ENCODE data around the gene ABCD1.
"Not testable (repeated sequence)": the region's sequence is repeated elsewhere in the genome, so short reads cannot be mapped to it uniquely, and the experiment has no call there.

ABCD1 gene

GRCh38 chrX:153724252-153725038, at the start of gene ABCD1, which contains the start of gene BCAP31:
TSS of gene ABCD1 (plus strand) at chrX:153724856. CDS start at chrX:153725267, 411 bp downstream.
TSS of gene BCAP31 (minus strand) at chrX:153724387. CDS start at chrX:153723244, 1,143 bp downstream.
- H3K4me1 Mint-ChIP-seq = peaks cover 24% of the 10 kb centered on the region
- H3K4me3 Mint-ChIP-seq = peak within 1 kb of the TSS; percentile 83

GRCh38 chrX:153681175-153681574, 43.5 kb upstream of the ABCD1 start:
- H3K4me1 Mint-ChIP-seq = no peaks in the 10 kb centered on the region
- no peak overlapping the region for H3K27ac Mint-ChIP-seq
- H3K36me3 Mint-ChIP-seq = no peaks in the 10 kb centered on the region
- no peak for ATAC-seq
- DNase-seq (ENCODE audit: low spot score in 2 of 2) = no peak
- no peak overlapping the region for H3K4me3 Mint-ChIP-seq
- H3K9me3 Mint-ChIP-seq = no peaks in the 10 kb centered on the region

More at GRCh38 chrX:153724252-153725038, at the start of gene ABCD1, which contains the start of gene BCAP31:
- H3K36me3 Mint-ChIP-seq = peaks cover 39% of the 10 kb centered on the region
- ATAC-seq (peak; percentile 86), DNase-seq (ENCODE audit: low spot score in 2 of 2) (peak; percentile 77 to 92)
- peak within 1 kb of the TSS; percentile 77 for H3K27ac Mint-ChIP-seq
- H3K9me3 Mint-ChIP-seq = no peaks in the 10 kb centered on the region

- H3K9me3 Mint-ChIP-seq; ATAC-seq; H3K4me3 Mint-ChIP-seq; H3K4me1 Mint-ChIP-seq; H3K27ac Mint-ChIP-seq; DNase-seq (ENCODE audit: low spot score in 2 of 2); H3K36me3 Mint-ChIP-seq: not testable (repeated sequence)
Measured at GRCh38 chrX:153683486-153683885, 41.2 kb upstream of the ABCD1 start.

GRCh38 chrX:153684467-153685155, 40.0 kb upstream of the ABCD1 start:
- H3K27ac Mint-ChIP-seq = no peak overlapping the region
- H3K4me3 Mint-ChIP-seq = no peak overlapping the region
- no peaks in the 10 kb centered on the region for H3K9me3 Mint-ChIP-seq
- DNase-seq (ENCODE audit: low spot score in 2 of 2) (no peak), ATAC-seq (no peak)
- H3K36me3 Mint-ChIP-seq = no peaks in the 10 kb centered on the region
- H3K4me1 Mint-ChIP-seq = no peaks in the 10 kb centered on the region

- no peak overlapping the region for H3K4me3 Mint-ChIP-seq
- no peak overlapping the region for H3K27ac Mint-ChIP-seq
- no peaks in the 10 kb centered on the region for H3K36me3 Mint-ChIP-seq
- no peaks in the 10 kb centered on the region for H3K4me1 Mint-ChIP-seq
- no peak for ATAC-seq
- H3K9me3 Mint-ChIP-seq = no peaks in the 10 kb centered on the region
- no peak for DNase-seq (ENCODE audit: low spot score in 2 of 2)
Measured at GRCh38 chrX:153685156-153685536, 39.5 kb upstream of the ABCD1 start.

- Mint-ChIP-seq H3K4me3 (peak overlapping the region; percentile 72), H3K27ac (no peak overlapping the region), H3K4me1 (no peaks in the 10 kb centered on the region), H3K9me3 (no peaks in the 10 kb centered on the region), H3K36me3 (no peaks in the 10 kb centered on the region)
- DNase-seq (ENCODE audit: low spot score in 2 of 2) (no peak), ATAC-seq (no peak)
Measured at GRCh38 chrX:153685751-153686696, 38.6 kb upstream of the ABCD1 start.

GRCh38 chrX:153686711-153687110, 37.9 kb upstream of the ABCD1 start:
- no peaks in the 10 kb centered on the region for H3K4me1 Mint-ChIP-seq
- H3K36me3 Mint-ChIP-seq = no peaks in the 10 kb centered on the region
- no peak overlapping the region for H3K27ac Mint-ChIP-seq
- ATAC-seq = no peak
- H3K9me3 Mint-ChIP-seq = no peaks in the 10 kb centered on the region
- no peak for DNase-seq (ENCODE audit: low spot score in 2 of 2)
- peak overlapping the region; percentile 72 for H3K4me3 Mint-ChIP-seq

- no peaks in the 10 kb centered on the region for H3K9me3 Mint-ChIP-seq
- H3K4me3 Mint-ChIP-seq = peak within 1 kb of the TSS; percentile 72
- H3K36me3 Mint-ChIP-seq = no peaks in the 10 kb centered on the region
- no peaks in the 10 kb centered on the region for H3K4me1 Mint-ChIP-seq
- ATAC-seq (peak; percentile 38), DNase-seq (ENCODE audit: low spot score in 2 of 2) (peak in 1 of 2 donors; percentile 58)
- no peak within 1 kb of the TSS for H3K27ac Mint-ChIP-seq
Measured at GRCh38 chrX:153687121-153688039, 37.3 kb upstream of the ABCD1 start, which contains the start of gene SLC6A8. TSS of gene SLC6A8 (plus strand) at chrX:153687926. CDS start at chrX:153688575, 649 bp downstream.

GRCh38 chrX:153688071-153688470, 36.6 kb upstream of the ABCD1 start:
- ATAC-seq (peak; percentile 17), DNase-seq (ENCODE audit: low spot score in 2 of 2) (no peak)
- H3K27ac Mint-ChIP-seq = no peak overlapping the region
- H3K4me1 Mint-ChIP-seq = no peaks in the 10 kb centered on the region
- peak overlapping the region; percentile 72 for H3K4me3 Mint-ChIP-seq
- H3K36me3 Mint-ChIP-seq = no peaks in the 10 kb centered on the region
- H3K9me3 Mint-ChIP-seq = no peaks in the 10 kb centered on the region

GRCh38 chrX:153688506-153688905, 36.1 kb upstream of the ABCD1 start:
- no peak overlapping the region for H3K27ac Mint-ChIP-seq
- no peak overlapping the region for H3K4me3 Mint-ChIP-seq
- DNase-seq (ENCODE audit: low spot score in 2 of 2) (no peak), ATAC-seq (peak; percentile 12)
- no peaks in the 10 kb centered on the region for H3K9me3 Mint-ChIP-seq
- no peaks in the 10 kb centered on the region for H3K36me3 Mint-ChIP-seq
- H3K4me1 Mint-ChIP-seq = no peaks in the 10 kb centered on the region

GRCh38 chrX:153688911-153689590, 35.6 kb upstream of the ABCD1 start:
- Mint-ChIP-seq H3K4me1 (no peaks in the 10 kb centered on the region), H3K4me3 (no peak overlapping the region), H3K27ac (no peak overlapping the region), H3K36me3 (no peaks in the 10 kb centered on the region), H3K9me3 (no peaks in the 10 kb centered on the region)
- DNase-seq (ENCODE audit: low spot score in 2 of 2) = no peak
- no peak for ATAC-seq

GRCh38 chrX:153689654-153690465, 34.8 kb upstream of the ABCD1 start:
- Mint-ChIP-seq H3K36me3 (no peaks in the 10 kb centered on the region), H3K9me3 (no peaks in the 10 kb centered on the region), H3K27ac (no peak overlapping the region), H3K4me1 (no peaks in the 10 kb centered on the region), H3K4me3 (no peak overlapping the region)
- ATAC-seq (no peak), DNase-seq (ENCODE audit: low spot score in 2 of 2) (no peak)

- Mint-ChIP-seq H3K36me3 (no peaks in the 10 kb centered on the region), H3K27ac (no peak overlapping the region), H3K9me3 (no peaks in the 10 kb centered on the region), H3K4me1 (no peaks in the 10 kb centered on the region), H3K4me3 (no peak overlapping the region)
- DNase-seq (ENCODE audit: low spot score in 2 of 2) (no peak), ATAC-seq (no peak)
Measured at GRCh38 chrX:153690466-153690865, 34.2 kb upstream of the ABCD1 start.

Measured in stimulated activated effector memory CD8-positive, alpha-beta T cell treated with anti-CD3 and anti-CD28 coated beads, Interleukin-12 subunit alpha, Interleukin-12 subunit beta, amount 100 ng/mL, for 72 hours (primary cell).